Fibroblast of the aortic adventitia (primary cell): Measurements from ENCODE around the gene INPP5D. TPM values are rescaled to one million over a fixed set of nuclear protein-coding genes. Genes with fewer than 3 reads are reported as not detected.
A peak's percentile ranks its signal among the peaks of the same experiment; 100 is the strongest.
"Not testable (repeated sequence)": the region's sequence is repeated elsewhere in the genome, so short reads cannot be mapped to it uniquely, and the experiment has no call there.

ENCODE experiments used
- DNase-seq: peaks from one replicate; pipeline ENCODE4 v3.0.0-alpha.2; 2010; ENCODE audit warnings: low read depth
- H3K4me3 ChIP-seq: 2 replicates; pipeline ENCODE4 v1.5.1; 2011; ENCODE audit warnings: low read depth, mild to moderate bottlenecking, control low read depth, low read length, moderate library complexity
- total RNA-seq: library from RNA; depleted of rRNA; stranded (reverse); fragments of >200 nt; gene quantifications from 2 replicates; pipeline ENCODE4 v1.2.3, GENCODE V29; 2012; ENCODE audit warnings: low replicate concordance
- TF ChIP-seq, protein P1 (sequence below): IDR thresholded peaks from 2 replicates; pipeline ENCODE4 v1.5.1; 2011; ENCODE audit warnings: mild to moderate bottlenecking, low read length, control low read depth, inconsistent platforms; ENCODE audit not compliant: insufficient read depth

Gene INPP5D
- total RNA-seq, 1 donor = 0.54 TPM

DNA sequence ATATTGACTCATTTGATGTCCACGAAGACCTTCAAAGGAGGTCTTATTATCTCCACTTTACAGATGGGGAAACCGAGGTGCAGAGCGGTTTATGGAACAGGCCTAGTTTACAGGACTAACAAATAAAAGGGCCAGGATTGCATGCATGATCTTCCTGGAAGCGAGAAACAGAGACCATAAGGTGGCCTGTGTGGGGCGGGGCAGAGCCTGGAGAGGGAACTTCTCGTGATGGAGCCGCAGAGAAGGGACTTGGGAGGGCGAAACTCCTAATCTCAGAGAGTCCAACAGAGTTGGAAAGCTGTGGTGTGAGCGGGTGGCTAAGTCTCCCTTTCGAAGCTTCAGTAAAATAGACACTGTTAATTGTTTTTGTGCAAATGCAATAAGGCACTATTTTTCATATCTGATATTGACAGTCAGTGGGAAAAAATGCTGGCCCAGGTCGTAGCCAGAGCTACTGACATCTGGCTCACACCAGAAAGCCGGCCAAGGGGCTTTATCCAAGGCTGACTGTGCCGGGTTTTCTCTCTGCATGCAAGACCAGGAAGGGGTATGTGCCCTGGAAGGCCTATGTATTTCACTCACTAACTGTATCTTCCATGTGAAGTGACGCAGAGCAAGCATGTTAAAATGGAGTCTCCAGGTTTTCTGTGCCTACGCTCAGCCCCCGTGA, 4.5 kb downstream of the INPP5D start:
- TF ChIP-seq, protein P1, sequence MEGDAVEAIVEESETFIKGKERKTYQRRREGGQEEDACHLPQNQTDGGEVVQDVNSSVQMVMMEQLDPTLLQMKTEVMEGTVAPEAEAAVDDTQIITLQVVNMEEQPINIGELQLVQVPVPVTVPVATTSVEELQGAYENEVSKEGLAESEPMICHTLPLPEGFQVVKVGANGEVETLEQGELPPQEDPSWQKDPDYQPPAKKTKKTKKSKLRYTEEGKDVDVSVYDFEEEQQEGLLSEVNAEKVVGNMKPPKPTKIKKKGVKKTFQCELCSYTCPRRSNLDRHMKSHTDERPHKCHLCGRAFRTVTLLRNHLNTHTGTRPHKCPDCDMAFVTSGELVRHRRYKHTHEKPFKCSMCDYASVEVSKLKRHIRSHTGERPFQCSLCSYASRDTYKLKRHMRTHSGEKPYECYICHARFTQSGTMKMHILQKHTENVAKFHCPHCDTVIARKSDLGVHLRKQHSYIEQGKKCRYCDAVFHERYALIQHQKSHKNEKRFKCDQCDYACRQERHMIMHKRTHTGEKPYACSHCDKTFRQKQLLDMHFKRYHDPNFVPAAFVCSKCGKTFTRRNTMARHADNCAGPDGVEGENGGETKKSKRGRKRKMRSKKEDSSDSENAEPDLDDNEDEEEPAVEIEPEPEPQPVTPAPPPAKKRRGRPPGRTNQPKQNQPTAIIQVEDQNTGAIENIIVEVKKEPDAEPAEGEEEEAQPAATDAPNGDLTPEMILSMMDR = no peak
- DNase-seq = peak; percentile 47
- H3K4me3 ChIP-seq = no peak overlapping the region

DNA sequence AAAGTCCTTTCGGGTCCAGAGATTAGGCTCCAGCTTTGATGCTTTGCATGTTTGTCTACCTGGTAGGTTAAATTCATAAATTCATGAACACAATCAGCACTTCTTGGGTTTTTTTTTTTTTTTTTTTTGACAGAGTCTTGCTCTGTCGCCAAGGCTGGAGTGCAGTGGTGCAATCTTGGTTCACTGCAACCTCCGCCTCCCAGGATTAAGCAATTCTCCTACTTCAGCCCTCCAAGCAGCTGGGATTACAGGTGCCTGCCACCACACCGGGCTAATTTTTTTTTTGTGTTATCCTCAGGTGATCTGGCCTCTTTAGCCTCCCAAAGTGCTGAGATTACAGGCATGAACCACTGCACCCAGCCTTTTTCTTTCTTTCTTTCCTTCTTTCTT, 5.1 kb downstream of the INPP5D start:
- peak; percentile 24 for DNase-seq
- not testable (repeated sequence) for H3K4me3 ChIP-seq

DNA sequence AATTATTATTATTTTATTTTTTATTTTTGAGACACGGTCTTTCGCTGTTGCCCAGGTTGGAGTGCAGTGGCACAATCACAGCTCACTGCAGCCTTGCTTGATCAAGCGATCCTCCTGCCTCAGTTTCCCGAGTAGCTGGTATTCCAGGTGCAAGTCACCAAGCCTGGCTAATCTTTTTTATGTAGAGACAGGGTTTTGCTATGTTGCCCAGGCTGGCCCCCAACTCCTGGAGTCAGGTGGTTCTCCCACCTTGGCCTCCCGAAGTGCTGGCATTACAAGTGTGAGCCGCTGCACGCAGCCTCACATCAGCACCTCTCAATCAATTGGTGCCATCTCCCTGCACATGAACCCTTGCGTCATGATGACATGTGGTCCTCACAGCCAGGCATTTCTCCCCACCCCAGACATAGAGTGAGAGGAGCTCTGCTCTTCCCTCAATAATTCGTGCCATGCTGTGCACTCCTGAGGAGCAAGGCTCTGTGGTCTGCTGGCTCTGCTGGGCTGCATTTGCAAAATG, 5.9 kb downstream of the INPP5D start:
- TF ChIP-seq, protein P1 = no peak
- H3K4me3 ChIP-seq = no peak overlapping the region
- no peak for DNase-seq

DNA sequence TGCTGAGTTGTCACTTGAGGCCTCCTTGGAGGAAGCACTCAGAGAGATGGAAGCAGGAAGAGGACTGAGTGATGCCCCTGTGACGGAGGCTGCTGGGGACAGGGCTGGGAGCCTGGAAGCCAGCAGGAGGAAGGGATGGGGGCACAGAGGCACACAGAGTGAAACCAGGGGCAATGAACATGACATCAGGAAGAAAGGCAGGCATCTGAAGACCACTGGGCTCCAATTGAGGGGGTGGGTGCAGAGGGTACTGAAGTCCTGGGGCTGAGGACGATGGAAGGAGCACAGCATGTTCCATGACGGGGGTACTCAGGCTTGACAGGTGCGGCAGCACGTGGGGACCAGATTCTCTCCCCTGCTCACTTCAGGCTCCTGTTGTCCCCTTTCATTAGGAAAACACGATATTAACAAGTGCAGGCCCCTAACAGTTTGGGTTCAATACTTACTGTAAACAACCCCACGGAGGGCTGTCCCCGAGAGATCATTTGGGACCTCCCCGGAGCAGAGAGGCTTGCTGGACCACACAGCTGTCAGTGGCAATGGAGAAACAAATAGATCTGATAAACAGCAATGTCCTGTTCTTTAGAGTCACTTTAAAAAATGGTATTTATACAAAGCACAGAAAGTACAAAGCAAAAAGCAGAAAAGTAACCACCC, 8.7 kb downstream of the INPP5D start:
- TF ChIP-seq, protein P1 = no peak
- no peak overlapping the region for H3K4me3 ChIP-seq
- DNase-seq = no peak

DNA sequence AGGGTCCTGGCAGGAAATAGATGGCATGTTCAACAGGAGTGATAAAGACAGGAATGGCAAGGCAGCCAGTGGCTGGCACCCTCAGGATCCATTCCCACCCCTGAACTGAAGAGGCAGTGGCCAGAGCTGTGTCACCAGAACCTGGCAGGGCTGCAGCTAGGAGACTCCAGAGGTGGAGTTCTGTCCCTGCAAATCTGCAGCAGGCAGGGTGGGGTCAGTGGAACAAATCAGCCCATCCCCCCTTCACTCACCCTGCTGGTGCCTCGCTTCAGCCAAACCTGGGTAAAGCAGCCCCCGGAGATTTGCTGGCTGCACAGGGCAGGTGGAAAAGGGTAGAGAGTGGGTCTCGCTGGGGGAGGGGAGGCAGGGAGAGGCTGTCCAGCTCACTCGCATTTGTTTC, 12.7 kb downstream of the INPP5D start:
- TF ChIP-seq, protein P1 = no peak
- no peak for DNase-seq
- no peak overlapping the region for H3K4me3 ChIP-seq

DNA sequence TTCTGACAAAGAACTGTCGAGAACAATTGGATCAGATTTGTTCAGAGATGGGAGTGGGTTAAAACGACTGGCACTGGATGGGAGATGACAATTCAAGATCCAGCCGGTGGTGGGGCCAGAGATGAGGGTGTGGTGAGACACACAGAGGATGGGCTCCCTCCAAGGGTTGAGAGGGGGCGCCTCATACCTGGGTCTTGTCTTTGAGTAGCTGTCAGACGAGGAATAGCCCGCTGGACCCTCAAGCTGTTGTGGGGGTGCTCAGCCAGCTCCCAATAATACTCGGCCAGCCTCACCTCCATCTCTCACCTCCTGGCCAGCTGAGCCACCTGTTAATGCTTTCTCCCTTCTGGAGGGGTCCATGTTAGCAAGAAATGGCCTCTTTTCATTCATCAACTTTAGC, 14.0 kb downstream of the INPP5D start:
- DNase-seq = no peak
- TF ChIP-seq, protein P1 = no peak
- no peak overlapping the region for H3K4me3 ChIP-seq

DNA sequence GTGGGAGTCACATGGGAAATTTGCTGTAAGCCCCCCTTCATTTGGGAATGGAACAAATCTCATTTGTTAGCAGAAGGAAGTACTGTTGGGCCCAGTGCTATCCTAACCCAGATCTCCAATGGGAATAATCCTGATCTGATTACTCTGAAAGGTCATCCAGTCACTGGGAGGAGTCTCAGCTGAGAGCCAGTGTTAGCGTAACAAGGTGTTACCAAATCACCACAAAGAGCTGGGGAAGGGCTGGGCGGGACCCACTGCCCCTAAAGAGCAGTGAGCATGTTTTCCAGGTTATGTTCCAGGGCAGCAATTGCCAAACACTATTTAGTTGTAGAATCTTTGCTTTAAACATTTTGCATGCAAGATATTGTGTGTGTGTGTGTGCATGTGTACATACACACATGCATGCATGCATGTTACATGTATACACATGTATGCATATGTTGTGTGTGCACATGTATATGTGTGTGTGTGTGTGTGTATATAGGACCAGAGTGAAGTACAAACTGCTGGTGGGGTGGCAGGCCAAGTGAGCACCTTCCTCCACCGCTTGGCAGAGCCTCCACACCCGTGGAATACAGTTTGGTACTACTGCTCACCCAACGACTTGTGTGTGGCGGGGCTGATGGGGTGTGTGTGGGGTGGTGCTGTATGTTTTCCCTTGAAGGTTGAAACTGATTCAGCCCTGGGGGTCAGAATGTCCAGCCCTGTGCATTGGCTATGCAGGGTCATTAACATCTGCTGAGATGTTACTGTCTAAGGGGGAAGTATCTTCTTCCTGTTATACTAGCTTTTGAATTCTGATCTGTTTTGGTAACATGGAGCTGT, 15.2 kb downstream of the INPP5D start:
- DNase-seq = no peak
- no peak overlapping the region for H3K4me3 ChIP-seq
- TF ChIP-seq, protein P1 = no peak
